HG02973 (cell line): Measurements from ENCODE around the gene HOXB8.

Source experiments
- ATAC-seq: cut with Tn5 transposase; IDR thresholded peaks from one replicate; pipeline ENCODE4 v1.9.1; 2021; ENCODE audit warnings: moderate library complexity; ENCODE audit not compliant: unreplicated experiment

Gene HOXB8

DNA sequence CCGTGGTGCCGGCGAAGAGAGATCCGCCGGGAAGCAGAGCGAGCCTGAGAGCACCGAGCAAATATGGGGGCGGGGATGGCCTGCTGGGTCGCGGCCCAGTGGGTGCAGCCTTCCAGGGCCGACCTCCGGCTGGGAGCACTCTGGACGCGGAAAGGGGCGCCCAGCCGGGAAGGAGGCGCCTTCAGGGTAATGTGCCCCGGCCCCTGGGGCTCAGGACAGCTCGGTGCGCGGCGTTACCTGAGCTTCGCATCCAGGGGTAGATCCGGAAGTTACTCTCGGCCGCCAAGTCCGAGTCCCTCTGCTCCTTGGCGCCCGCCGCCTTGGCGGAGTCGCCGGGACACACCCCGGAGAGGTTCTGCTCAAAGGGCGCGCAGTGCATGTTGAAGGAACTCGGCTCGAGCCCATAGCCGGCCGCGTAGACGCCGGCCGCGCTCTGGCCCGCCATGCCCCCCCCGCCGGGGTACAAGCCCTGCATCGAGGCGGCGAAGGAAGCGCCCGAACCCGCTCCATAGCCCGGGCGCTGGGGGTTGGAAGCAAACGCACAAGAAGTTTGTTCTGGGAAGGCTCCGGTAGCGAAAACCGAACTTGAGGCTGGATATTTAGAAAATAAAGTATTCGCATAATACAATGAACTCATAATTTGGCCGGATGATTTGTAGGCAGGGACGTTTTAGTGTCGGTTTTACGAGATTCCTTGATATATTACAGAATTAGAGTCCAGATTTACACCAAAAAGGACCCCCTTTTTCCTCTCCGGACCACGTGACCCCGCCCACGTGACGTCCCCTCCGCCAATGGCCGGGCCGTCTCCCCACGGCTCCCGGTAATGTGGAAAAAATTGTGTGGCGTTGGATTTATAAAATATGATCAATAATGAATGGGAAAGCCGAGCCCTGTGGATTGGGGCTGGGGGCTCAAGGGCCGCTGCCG is 4.5 kb downstream of the HOXB8 start, which contains the start of gene HOXB7:
HOXB7 (minus strand) TSS at position 736 of the 930 bp plus-strand sequence; CDS start at position 637, 99 bp downstream.
- ATAC-seq: no peak

DNA sequence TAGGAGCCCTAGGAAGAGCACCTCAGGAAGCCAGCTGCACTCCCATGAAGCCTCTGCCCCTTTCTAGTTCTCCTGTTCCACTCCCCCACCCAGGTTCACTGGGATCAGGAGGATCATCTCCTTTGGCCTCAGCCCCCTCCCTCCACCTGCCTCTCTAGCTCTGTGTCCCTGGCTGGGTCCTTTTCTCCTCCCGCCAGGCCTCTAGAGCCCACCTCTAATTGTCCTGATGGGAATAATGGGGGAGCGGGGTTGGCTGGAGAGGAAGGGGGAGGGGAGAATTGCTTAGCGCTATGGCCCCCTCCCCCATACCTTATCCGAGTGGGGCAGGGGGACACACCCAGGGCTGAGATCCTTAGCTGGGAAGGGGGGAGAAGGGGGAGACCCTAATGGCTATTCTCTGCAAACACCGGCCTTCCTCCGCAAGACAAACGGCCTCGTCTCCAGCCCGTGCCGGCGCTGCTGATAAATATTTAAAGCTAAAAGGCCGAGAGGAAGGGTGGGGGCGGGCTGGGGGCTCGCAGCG is 5.3 kb downstream of the HOXB8 start:
- ATAC-seq: no peak

DNA sequence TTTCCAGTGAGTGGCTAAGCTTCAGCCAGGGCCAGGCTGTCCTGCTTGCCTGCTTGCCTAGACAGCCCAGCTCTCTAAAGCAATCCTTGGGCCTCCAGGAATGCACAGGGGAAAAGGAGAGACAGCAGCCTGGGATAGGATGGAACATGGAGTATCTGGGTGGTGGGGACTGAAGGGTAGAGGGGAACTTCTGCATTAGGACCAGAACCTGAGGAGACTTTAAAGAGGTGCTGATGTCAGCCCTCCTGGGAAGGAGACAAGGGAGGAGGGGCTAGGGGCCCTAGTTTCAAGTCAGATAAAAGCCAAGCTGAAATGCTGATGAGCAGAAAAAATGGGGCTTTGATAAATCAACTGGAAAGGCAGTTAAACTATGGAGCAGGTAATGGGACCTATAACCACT is 6.1 kb downstream of the HOXB8 start:
- no peak for ATAC-seq

DNA sequence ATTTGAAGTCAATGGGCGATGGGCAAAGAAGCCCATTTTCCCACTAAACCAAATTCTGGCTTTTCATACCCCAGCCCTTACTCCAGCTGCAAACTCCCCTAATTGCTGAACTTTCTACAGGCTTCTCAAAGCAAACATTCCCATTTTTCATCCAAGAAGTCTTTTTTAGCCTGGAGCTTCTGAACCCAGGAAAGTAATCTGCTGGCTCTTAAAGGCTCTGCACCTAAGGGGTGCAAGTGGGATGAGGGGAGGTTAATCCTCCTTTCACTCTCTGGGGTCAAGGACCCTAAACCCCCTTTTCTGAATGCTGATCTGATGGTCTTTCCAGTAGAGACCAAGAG is 6.6 kb downstream of the HOXB8 start:
- no peak for ATAC-seq

DNA sequence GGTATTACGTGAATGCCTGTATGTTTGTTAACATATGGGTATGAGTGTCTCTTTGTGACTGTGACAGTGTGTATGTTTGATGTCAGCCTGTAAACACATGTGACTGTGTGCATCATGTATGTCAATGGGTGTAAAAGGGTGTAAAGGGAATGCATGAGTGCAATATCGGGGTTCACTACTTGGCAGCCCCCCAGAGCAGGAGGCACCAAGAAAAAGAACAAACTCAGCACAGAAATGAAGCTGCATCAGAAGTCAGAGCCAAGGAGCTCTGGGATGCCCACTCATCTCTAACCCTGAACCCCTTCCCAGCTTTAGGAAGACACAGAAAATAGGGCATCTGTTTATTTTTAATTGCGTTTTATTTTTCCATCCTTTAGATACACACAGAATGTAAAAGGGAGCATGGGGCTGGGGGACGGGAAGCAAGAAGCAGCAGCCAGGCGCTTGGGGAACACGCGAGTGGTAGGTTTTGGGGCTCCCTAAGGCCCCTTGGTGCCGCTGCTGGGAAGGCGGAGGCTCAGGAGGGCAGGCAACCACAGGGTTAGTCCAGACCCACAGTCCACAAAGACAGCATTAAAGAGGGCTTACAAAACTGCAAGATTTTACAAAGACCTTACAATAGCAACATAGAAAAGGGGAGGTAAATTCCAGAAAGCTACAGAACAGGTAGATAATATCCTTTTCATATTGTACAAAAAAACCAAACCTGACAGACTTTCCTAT is 8.0 kb downstream of the HOXB8 start:
- ATAC-seq: no peak

DNA sequence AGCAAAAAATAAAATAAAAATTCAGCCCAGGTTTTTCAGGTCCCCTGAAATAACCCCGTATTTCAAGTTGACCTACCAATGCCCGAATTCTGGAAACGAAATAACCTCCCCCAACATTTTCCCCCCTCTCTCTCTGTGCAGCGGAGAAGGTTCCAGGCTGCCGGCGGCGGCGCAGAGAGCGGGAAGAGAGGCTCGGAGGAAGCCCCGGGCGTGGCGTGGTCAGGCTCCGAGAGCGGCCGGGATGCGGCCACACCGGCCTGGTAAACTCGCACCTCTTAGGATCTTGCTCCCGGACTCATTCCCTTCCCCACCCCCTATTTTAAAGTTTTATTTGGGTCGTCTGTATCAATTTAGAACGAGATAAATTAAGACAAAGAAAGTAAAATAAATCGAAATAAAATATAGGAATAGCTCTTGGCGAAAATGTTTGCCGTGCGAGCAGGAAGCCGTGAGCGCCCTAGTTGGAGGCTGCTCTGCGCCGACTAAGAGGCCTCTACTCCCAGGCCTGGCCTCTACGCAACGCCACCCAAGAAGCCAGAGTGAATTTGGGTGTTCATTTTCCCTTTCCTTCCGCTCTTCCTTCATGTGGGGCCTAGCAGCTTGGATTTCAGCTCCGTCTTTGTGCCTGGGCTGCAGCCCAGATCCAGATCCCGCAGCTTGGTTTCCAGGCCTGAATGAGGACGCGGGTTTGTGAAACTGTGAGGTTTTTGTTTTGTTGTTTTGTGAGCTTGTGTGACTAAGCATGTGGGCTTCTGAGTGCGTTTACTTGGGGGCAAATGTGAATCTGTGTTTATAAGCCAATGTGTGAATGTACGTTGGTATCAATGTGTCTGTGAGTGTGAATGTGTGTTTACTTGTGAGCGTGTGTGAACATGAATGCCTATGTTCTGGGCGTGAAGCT is 8.9 kb downstream of the HOXB8 start:
- ATAC-seq: no peak

DNA sequence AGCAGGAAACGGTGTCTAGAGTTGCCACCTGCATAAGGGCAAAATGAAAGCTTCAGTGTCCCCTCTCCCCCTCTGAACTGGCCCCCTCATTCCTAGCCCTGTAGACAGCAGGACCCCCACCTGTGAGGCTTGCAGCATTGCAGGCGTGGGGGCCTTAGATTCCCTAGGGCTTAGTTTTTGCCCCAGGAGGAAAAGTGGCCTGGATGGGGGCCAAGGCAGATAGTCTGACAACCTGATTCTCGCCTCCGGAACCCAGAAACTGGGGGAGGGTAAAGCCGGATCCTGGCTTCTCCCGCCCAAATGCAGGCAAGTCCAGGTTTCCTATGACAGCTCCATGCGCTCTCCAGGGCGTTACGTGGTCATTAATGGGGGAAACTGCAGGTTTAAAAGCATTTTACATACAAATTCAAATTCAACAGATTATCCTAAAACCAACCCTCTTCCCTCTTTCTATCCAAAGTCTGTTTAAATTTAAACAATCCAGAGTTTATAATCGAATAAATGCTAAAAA is 9.6 kb downstream of the HOXB8 start:
- no peak for ATAC-seq

DNA sequence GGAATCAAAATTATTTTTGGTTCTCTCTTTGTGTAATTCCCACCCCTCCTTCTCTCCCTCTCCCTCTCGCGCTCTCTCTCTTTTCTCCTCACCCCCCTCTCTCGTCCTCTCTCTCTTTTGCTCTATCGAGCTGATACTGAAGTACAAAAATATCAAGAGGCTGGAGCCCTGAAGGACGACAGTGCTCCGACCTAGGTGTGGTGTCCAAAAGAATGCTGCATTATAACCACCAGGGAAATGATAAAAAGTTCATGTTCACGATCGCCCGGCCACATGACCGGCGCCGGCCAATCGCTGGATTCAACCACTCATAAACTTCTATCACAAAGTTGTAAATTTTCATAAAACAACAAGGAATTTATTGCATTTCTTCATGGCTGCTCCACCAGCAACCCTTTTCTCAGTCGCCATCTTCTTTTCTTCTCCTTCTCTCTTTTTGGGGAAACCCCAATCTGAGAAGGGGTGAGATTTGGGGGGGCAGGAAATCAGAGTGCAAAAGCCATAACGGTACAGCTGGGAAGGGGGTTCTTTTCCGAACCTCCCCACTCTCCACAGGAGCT is 10.2 kb downstream of the HOXB8 start, which contains the start of gene HOXB6:
HOXB6 (minus strand) TSS at position 217 of the 560 bp plus-strand sequence. CDS start 6,836 bp downstream, outside the sequence.
- no peak for ATAC-seq

DNA sequence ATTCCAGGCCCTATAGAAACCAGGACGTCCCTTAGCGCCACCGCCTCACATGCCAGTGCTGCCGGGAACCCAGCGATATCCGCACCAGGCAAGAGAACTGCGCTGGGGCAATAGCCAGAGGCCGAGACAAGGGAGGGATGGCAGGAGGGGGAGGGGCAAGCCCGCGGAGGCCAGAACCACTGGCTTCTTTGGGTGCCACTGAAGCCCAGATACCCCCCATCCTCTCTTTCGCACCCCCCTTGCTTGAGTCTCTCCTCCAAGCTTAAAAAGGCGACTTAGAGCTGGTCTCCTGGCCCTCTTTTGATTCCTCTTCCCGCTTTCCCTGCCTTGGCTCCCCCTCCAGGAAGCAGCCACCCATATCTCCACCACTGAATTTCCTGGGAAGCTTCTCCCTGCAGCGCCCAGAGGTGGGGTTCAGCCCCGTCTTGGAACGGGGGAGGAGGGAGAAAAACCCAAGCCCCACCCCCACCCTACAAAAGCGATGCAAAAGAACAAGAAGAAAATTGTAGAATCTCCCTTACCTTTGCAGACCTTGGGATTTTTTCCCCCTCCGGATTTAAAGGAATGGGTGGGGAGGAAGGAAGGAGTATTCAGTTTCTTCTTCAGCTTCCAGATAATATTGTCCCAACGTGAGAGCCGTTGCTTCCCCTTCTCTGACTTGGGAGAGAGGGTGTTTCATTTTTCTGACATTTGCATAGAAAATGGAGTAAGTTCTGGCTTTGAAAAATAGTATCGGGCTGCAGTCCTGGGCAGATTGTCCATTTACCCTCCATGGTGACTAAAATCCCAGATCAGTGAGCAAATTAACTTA is 10.9 kb downstream of the HOXB8 start:
- ATAC-seq: no peak

DNA sequence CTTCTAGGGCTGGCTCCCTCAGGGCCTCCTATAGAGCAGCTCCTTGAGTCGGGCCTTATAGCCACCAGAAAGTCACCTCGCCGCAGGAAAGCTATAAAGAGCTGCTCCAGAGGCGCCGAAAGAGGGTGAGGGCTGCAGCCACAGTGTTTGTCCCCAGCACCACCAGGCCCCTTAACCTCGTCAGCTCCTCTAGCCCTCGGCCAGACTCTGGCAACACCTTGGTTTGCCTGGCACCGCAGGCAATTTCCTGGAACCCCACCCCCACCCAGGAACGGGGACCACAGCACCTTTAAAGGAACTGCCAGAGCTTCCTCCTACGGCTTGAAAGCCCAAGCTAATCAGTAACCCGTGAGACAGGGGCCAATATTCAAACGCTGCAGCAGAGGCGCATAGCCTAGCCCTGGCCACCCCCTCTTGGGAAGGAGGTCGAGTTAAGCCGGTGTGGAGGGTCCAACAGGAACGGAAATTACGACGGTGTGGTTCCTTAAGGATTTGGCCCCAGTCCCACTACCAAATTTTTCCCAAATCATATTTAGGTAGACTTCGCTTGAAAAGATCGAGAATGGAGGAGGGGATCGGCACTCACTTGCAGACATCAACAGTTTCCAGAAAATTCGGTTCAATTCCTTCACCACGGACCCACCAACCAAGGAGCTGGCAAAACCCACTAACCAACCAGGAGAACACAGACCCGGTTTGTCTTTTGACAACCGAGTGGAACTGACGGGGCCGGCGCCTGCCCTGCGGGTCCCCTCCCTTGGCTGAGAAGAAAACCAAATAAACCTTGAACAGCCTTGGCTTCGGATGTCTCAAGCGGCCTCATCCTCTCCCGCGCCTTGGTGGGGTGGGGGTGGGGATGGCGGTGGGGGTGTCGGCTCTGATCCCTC is 13.3 kb downstream of the HOXB8 start:
- no peak for ATAC-seq

DNA sequence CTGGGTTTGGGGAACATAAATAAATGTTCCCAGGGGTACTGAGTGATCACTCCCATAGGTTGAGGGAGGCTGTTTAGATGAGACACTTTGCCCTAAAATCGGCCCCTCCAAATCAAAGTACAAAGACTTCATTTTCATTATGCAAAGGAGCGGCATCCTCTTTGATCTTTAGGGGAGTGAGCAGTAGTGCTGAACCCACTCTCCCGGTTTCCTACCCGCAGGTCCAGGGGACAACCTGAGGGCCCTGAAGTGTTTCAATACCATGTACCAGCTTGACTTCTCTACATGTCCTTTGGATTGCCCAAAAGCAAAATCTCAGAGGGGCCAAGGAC is 13.9 kb downstream of the HOXB8 start:
- no peak for ATAC-seq

DNA sequence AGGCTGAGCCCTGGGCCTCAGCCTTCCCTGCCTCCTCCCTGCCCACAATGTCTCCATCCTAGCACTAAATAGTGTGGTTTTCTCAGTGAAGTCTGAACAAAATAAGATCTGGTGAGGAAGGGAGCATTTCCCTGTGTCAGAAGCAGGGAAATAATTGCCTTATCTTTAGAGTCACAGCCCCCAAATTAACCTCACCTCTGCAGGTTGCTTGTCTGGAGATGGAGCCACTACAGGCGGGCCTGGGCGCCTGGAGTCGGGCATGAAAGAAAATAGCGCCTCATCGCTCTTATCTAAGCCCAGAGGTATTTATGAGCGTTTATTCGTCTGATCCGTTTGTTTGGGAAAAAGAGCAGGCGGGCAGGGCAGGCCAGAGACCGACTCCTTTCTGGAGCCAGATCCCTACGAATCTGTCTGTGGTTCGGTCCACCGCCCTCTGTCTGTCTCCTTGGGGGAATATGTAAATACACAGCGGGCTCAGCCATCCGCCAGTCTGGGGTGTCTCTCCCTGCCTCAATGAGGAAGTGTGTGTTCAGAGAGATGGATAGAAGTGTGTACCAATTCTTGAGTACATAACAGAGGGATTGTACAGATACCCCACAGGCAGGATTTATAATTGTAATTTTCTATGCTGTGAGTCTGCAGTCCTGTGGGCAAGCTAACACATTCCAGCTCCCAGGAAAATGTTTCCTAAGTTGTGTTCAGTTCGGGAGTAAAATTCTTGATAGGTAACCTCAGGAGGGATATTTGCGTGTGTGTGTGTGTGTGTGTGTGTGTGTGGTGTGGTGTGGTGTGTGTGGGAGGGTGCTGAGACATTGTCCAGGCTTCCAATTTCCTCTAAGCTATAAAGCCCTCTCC is 14.6 kb downstream of the HOXB8 start:
- ATAC-seq: no peak

DNA sequence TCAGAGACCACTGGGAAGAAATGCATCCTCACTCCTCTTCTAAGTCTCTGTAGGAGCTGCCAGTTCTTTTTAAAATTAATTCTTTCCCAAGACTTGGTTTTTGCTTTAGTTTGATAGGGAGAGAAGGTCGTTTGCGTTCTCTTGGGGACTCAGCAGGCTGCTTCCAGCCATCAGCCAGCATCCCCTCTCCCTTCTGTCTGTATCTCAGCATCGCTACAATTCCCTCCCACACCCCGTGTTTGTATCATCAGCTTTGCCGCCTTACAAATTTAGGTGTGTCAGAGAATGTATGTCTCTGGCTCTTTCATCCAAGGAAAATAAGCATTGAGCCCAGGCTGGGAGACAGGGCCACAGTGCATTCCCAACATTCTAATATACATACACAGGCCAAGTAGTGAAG is 15.7 kb downstream of the HOXB8 start:
- ATAC-seq: no peak

DNA sequence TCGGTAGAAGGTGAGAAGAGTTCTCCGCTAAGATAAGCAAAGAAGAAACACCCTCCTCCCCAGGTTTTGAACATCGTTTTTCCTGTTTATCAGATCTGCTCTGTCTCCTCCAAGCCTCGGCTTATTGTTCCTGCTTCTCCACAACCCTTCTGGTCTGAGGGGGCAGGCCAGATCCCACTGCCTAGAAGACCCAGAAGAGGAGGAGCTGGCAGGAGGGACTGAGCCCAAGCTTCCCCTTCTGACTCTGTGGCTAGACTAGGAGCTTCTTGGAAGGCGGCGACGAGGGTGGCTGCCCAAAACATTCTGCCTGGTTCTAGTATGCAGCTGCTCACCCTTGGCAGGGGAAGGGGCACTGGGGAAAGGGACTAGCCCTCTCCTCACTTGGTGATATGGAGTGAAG is 16.4 kb downstream of the HOXB8 start:
- no peak for ATAC-seq

DNA sequence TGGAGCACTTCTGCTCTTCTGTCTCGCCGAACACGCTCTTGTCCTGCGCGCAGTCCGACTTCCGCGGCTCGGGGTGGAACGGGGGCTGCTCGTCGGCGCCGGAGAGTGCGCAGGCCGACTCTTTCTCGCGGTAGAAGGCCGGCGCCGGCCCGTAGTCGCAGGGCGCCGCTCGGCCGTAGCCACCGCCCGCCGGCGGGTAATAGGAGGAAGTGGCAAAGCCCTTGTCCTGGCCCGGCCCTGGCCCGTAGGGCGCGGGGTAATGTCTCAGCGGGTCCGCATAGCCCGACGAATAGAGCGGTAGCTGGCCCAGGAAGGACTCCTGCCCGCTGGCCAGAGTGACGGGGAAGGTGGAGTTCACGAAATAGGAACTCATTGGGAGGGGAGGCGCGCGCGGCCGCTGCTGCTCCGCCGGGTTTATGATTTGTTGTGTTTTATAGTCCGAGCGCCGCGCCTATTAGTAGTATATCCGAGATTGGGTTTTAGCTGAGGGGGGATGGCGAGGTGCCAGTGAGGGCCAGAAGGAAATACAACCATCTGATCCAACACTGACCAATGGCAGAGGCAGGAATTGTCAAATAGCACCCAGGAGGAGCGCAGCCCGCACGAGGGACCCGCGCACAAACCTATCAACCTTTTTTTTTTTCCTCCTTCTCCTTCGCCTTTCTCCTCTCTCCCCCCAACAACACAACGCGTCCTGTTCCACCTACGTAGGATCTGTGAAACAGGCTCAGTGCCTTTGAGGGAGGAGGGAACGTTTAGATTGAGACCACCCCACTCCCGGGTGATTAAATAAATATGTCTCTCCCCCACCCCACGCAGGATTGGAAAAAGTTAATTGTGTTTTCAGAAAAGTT is 17.1 kb downstream of the HOXB8 start:
- ATAC-seq: no peak

DNA sequence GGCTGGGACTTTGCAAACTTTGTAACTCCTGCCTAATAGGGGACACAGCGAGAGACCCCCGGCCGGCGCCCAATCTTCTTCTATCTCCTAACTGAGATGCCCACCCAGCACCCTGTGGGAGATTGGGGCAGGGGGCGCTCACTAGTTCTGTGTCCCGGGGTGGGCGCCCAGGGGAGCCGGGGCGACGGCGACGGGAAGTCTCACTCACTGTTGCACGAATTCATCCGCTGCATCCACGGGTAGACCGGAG is 17.6 kb downstream of the HOXB8 start:
- no peak for ATAC-seq
